Endothelial cell of hepatic sinusoid (primary cell): ENCODE measurements around the gene LCP1.

Experiments used
- in situ Hi-C: cut with HindIII; loops from 2 replicates; pipeline ENCODE4 v1.10.0; 2017; ENCODE audit warnings: low sequenced_read_pairs

LCP1 gene

DNA sequence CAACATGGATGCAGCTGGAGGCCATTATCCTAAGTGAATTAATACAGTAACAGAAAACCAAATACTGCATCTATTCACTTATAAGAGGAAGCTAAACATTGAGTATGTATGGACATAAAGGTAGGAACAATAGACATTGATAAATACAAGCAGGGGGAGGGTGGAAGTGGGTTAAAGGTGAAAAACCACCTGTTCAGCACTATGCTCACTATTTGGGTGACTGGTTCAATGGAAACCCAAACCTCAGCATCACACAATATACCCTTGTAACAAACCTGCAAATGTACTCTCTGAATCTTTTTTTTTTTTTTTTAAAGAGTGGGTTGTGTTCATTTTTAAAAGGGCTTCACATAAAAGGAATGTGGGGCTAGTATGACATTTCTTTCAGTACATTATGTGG lies 50.3 kb downstream of the LCP1 start:
- in situ Hi-C loops: no loop called here

DNA sequence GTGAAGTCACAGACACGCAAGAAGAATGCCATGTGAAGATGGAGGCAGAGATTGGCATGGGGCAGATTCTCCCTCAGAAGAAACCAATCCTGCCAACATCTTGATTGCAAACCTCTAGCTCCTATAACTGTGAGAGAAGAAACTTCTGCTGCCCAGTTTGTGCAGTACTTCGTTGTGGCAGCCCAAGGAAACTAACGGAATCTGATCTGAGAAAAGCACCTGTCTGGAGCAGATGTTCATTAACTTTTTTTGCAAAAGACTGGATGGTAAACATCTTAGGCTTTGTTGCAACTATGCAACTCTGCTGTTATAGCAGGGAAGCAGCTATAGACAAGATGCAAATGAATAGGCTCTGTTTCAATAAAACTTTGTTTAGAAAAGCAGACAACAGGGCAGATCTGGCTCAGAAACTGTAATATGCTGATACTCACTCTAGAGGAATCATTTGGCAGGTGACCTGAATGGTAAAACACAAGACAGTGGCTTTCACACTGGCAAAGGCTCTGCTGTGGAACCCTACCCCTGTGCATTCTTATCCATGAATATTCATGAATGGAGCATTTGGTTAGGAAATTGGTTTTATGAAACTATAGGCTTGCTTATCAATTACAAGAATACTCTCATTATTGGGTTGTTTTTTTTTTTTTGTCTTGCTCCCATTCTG lies 51.9 kb downstream of the LCP1 start:
- in situ Hi-C loops: no loop called here

DNA sequence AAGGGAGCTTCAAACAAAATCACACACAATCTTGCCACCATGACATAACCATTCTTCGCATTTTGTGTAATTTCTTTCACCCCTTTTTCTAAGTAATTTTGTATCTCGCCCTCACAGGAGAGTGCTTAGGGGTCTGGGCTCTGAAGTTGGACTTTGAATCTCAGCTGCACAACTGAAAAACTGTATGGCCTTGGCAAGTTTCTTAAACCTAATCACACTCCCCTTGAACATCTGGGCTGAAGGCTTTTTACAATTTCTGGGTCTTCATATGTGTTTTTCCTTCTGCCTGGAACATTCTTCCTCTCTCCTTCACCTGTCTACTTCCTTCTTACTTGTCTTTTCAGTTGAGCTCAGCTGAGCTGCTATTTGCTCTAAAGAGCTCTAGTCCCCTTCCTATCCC lies 52.9 kb downstream of the LCP1 start:
- in situ Hi-C loops: no loop called here

DNA sequence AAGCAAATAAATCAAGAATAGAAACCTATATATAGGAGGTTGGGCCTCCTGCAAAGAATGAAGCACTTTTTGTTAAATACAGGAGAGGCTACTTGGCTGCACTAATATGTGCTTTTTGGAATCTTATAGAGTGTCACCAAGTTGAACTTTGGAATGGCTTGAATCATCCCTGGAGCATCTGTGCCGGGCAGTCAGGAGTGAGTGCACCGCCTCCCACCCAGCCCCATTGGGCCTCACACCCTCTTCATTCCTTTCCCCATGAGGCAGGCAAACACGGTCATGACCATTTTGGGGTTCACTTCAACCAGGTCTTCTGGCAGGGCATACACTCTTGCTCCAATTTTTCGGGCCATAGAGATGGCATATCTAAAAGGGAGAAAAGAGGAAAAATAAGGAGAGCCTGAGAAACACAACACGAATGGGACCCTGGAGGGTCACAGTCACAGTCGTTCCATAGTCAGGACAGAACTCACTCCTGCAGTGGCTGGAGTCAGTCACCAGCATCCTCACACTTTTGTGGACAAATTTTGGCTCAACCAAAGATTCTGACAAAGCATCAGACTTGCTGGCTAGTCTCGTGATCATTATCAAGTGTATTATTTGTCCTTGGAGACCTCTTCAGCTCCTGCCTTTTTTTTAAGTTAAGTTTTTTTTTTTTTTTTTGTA lies 54.5 kb downstream of the LCP1 start:
- in situ Hi-C loops: no loop called here

DNA sequence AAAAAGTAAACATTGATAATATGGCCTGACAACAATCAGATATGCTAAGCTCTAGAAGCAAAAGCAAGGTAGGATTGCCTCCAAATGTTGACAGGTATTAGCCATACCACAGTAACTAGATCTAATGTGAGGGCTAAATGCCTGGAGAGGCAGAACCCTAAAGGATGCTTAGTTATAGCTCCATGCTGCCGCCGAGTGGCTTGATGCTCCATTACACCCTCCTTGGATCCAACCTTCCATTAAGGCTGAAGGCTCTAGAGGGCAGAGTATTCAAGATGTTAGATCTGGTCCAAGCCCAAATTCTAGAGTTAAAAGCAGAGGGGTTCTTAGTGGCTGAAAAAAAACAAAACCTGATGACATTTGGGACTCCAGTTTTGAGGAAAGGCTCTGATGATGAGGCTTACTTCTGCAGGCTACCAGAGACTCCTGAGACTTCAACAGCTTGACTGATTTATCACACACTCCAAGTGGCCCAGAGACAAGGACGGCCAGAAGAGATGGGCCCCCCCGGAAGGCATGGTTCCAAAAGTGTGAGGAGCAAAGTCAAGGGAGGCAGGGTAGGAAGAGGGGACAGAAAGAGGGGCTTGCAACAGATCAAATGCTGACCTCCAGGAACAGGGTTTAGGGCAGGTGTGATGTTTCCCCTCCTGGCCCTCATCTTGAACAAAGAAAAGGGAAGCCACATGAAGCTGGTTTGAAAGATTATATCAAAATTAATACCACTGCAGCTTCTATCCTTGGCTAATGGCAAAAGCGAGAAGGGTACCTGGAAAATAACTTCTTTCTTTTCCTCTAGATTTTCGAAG lies 55.2 kb downstream of the LCP1 start:
- in situ Hi-C loops: no loop called here

DNA sequence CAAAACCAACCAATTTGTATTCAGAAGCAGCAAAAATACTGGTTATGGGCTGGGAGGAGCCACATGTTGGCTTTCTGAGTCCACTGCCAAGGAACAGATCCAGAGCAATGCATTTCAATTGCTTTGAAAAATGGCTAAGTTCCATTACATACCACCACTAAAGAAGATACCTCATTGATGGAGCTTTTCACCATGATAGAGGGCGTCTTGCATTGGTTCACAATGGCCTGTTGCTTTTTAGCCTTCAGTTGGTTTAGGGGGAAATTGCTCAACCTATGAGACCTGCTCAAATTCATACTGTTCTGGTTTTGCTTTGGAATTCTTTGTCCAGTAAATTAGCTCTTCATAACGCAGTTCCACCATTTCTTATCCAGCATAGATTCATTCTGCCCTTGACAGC lies 55.9 kb downstream of the LCP1 start:
- in situ Hi-C loops: no loop called here

DNA sequence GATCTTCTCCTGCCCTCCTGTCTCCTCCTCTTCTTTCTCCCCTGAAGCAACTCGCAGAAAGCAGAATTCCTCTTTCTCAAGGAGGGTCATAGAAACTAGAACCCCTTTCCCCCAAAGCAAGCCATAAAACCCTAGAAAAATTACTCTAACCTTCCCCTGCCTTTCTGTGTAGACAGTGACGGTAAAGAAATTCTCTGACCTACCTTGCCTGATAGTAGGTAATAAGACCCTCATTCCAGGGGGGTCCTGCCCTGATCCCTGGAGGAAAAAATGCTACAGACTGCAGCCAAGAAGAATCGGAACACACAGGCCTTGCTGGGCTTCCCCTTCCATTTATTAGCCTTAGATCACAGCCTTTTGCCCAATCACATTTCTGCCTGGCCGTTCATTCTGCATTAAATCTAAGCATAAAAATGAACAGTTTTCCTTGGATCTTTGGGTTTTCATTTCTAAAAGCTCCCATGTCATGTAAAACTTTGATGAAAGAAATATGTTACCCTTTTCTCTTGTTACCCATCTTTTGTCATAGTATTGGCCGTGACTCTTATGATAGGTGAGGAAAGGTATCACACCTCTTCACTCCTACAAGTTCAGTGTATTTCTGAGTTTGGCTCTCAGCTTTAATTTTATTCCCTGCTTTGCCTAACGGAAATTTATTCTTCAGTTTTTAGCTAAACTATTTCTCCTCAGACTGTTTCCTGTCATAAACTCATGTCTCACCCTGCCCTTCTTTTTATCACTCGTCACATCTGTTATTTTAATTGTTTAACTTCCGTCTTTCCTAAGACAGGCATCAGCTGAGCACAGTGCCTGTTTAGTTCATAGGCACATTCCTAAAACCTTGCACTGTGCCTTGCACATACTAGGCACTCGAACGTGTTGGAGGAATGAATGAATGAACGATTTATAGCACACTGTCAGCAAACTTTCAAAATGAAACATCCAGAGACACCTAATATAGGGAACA lies 56.7 kb downstream of the LCP1 start:
- in situ Hi-C loops: no loop called here

DNA sequence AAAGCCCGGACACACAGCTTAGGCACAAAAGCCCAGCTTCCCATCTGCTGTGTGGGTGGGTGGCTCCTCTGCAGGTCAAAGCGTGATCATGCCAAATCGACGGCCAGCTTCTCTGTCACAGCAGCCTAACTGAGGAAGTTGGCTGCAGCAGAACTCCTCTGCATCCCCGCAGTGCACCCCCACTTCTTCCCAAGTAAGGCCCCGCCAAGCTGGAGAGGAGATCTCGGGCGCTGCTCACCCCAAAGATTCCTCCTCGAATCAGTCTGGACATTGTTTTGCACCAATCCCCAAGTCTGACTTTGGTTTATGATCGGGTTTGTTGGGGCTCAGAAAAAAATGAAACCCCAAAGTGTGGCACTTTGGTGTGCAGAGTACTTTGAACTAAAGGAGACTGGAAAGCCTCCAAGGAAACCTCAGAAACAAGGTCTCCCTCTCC lies 57.4 kb downstream of the LCP1 start:
- in situ Hi-C loops: no loop called here

DNA sequence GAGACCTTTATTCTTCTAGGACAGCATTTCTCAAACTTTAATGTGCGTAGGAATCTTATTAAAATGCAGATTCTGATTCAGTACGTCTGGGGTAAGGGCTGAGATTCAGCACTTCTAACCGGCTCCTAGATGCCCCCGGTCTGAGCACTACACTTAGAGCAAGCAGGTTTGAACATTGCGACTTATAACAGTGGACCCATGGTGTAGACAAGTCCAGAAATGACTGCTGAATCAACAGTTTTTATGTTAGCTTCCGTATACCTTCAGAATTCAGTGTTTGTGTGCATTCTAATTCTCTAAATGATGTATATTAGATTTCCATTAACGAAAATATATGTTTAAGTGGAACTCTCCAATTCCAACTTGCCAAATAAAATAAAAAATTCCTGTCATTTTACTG lies 59.7 kb downstream of the LCP1 start:
- in situ Hi-C loops: no loop called here

DNA sequence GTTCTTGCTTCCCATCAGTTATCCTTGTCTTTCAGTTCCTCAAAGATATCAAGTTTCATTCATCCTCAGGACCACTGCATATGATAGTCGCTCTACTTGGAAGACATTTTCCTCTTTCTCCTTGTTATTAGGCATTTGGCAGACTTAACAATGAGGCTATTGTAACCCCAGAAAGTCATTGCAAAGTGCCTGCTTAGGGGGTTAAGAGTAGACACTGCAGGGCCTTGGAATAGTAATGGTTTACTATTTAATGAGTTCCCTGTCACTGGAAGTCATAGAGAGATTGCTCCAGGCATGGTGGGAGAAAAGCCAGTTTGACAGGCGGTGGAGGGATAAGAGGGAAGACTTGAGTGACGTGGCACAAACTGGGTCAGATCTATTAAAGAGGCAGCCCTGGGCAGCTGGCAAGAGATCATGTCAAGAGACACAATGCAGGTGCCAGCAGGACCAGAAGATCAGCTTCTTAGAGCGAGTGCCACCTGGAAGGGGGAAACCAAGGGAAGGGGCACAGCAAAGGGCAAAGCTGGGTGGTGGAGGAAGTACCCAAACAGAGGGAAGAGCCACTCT lies 60.3 kb downstream of the LCP1 start:
- in situ Hi-C loops: no loop called here

DNA sequence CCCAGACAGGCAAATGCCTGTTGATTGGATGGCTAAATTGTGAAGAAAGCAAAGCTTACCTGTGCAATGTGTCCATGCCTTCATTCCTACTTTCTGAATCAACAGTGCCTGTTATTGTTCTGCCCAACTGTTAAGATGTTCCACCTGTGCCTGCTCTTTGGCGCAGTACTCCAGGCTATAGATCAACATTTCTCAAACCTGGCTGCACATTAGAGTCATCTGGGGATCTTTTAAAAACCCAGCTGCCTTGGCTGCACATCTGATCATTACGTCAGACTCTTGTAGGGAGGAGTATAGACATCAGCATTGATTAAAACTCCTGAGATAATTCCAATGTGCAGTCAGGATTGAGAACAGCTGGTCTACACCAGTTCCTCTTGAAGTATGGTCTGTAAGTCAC lies 60.9 kb downstream of the LCP1 start:
- in situ Hi-C loops: no loop called here

DNA sequence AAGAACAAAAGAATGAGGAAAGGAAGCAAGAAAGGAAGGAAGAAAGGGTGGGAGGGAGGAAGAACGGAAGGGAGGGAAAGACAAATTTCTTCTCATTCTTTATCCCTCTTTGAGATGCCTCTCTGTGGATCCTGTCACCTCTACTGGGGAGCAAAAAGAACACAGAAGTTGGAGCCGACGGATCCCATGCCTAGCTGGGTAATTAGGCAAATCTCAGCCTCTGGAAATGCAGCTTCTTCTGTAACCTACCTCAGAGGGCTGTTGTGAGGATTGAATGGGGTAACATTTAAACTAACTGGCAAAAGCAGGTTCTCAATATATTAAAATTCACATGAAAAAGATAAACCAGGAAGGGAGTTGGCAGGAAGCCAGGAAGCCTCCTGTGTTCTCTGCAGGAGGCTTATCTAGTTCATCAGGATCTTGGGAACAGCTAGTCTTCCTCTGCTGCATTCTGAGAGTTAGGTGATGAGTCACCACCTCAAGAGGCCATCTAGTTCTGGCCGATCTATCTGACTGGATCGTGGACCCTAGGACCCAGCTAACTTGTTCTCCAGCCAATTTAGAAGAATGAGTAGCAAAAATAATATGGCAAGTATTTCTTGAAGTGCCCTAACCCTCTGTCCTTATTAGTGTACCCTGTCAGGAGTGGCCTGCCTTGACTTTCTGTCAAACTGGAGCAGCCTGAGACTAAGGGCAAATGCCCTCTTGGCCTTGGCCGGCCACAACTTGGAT lies 61.9 kb downstream of the LCP1 start:
- in situ Hi-C loops: no loop called here

DNA sequence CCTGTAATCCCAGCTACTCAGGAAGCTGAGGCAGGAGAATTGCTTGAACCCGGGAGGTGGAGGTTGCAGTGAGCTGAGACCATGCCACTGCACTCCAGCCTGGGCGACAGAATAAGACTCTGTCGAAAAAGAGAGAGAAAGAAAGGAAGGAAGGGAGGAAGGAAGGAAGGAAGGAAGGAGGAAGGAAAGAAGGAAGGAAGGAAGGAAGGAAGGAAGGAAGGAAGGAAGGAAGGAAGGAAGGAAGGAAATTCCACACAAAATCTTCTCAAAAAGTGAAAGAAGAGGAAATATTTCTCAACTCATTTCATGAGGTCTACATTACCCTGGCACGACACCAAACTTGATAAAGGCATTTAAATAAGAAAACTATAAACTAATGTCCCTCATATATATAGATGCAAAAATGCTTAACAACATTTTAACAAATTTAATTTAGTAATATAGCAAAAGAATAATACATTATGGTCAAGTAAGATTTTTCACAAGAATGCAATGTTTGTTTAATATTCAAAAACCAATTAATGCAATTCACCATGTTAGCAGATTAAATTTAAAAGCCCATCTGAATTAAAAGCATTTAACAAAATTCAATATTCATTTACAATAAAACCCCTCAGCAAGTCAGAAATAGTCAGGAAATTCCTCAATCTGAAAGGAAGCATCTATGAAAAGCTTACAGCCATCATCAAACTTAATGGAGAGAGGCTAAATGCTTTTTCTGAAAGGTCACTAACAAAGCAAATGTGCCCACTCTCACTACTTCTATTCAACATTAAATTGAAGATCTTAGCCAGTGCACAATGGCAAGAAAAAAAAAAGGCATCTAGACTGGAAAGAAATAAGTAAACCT lies 65.1 kb downstream of the LCP1 start:
- in situ Hi-C loops: no loop called here

DNA sequence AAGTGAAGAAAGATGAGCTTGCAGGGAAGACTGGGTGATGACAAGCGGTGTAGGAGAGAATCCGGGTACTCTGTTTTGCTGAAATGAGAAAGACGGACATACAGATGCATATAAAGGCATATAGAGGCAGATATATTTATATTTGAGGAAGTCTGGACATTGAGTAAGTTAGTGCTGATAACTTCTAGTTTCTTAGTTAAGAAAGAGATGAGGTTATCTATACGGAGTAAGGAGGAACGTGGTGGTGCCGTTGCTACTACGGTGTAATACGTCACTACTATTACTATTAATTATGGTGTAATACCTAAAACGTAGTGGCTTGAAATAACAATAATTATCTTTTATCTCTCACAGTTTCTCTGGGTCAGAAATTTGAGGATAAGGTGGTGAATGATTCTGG lies 67.4 kb downstream of the LCP1 start:
- in situ Hi-C loops: no loop called here

DNA sequence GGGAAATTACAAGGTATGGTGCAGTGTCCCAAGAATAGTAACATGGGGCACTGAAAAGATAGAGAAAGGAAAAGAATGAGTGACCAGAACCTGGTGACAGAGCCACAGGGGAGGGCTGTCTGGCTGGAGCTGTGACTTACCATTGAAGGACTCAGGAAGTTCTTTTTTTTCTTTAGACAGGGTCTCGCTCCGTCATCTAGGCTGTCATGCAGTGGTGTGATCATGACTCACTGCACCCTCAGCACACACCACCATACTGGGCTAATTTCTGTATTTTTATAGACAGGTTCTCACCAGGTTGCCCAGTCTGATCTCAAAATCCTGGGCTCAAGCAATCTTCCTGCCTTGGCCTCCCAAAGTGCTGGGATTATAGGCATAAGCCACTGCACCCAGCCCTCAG lies 68.4 kb downstream of the LCP1 start:
- in situ Hi-C loops: no loop called here

DNA sequence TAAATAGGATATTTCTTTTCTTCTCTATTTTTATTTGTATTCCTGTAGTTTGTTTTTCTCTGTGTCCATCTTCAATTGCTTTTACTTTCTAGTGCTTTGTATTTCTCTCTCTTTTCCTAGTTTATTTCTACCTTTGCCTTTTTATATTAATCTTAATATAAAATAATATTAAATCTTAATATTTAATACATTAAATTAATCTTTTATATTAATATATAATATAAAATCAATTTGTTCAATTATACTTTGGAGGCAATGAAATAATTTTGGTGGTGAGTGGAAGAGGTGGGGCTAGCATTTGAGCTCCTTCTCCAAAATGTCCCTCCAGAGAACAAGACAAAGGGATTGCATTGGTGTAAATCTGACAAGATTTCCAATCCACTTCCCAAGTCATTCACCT lies 70.8 kb downstream of the LCP1 start:
- in situ Hi-C loops: no loop called here

DNA sequence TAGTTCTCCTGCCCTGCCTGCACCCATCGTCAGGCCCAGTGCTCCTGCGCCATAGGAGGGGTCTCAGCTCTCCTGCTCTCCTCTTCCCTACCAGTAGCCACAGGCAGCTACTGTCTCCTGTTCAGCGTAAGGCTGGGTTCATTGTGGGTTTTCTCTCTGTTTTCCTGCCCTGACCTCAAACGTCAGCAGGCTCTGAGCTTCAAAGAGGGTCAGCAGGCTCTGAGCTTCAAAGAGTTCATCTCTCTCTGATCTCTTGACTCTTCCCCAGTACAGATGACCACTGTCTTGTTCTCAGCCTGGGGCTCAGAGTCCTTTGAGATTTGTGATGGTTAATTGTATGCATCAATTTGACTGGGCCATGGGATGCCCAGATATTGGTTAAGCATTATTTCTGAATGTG lies 72.5 kb downstream of the LCP1 start:
- in situ Hi-C loops: loop anchor here (5.0 kb wide), 1 partner anchor 43 kb away; no protein-coding TSS in a partner anchor

DNA sequence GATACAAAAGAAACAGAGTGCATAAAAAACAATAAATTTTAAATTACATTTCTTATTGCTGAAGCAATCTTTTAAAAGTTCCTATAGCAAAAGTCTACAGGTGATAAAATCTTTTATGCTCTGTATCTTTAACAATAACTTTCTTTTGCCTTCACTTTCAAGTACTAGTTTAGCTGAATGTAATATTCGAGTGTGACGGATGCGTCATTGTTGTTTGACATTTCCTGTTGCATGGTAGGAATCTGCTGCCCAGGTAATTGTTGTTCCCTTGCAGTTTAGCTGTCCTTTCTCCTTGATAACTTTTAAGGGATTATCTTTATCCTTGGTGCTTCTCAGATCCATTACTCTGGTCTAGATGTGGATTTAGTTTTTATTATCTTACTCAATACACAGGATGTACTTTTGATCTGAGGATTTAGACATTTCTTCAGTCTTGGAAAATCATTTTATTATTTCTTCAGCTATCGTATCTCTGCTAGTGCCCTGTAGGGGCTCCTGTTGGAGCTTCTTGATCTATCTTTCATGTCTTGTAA lies 75.1 kb downstream of the LCP1 start:
- in situ Hi-C loops: loop anchor here (5.0 kb wide), 1 partner anchor 45 kb away; no protein-coding TSS in a partner anchor

DNA sequence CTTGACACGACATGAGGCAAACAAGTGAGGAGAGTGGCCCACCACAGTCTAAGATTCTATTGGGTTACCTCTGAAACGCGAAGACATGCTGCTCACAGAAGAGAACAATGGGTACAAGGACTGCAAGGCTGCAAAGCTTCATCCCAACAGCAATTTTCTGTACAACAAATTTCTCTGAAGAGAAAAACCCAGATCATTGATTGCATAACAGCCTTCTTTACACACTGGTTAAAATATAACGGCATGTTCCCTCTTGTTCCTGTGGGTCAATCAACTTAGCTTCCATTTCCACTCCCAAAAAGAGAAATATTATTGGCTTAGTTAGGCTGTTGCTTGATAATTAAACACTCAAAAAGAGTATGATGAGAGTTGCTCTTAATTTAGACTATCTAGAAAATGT lies 77.1 kb downstream of the LCP1 start, which contains the start of gene CPB2:
Gene CPB2, minus strand, starts transcription at position 166 of the 400 bp plus-strand sequence. Its CDS starts 24 bp downstream, at position 142.
- in situ Hi-C loops: loop anchor here (5.0 kb wide), 1 partner anchor 47 kb away; no protein-coding TSS in a partner anchor
